Stimulated activated CD4-positive, alpha-beta T cell treated with anti-CD3 and anti-CD28 coated beads, TNF-alpha, amount 100 ng/mL, for 24 hours (primary cell): ENCODE measurements around the gene PLGRKT.
"Not testable (repeated sequence)": the region's sequence is repeated elsewhere in the genome, so short reads cannot be mapped to it uniquely, and the experiment has no call there.

Experiments
- DNase-seq, 3 experiments: peaks; one replicate each; pipeline ENCODE4 v3.0.0-alpha.2; 2020; ENCODE audit warnings: low read depth in 3 of 3

The PLGRKT gene, protein sequence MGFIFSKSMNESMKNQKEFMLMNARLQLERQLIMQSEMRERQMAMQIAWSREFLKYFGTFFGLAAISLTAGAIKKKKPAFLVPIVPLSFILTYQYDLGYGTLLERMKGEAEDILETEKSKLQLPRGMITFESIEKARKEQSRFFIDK

DNA sequence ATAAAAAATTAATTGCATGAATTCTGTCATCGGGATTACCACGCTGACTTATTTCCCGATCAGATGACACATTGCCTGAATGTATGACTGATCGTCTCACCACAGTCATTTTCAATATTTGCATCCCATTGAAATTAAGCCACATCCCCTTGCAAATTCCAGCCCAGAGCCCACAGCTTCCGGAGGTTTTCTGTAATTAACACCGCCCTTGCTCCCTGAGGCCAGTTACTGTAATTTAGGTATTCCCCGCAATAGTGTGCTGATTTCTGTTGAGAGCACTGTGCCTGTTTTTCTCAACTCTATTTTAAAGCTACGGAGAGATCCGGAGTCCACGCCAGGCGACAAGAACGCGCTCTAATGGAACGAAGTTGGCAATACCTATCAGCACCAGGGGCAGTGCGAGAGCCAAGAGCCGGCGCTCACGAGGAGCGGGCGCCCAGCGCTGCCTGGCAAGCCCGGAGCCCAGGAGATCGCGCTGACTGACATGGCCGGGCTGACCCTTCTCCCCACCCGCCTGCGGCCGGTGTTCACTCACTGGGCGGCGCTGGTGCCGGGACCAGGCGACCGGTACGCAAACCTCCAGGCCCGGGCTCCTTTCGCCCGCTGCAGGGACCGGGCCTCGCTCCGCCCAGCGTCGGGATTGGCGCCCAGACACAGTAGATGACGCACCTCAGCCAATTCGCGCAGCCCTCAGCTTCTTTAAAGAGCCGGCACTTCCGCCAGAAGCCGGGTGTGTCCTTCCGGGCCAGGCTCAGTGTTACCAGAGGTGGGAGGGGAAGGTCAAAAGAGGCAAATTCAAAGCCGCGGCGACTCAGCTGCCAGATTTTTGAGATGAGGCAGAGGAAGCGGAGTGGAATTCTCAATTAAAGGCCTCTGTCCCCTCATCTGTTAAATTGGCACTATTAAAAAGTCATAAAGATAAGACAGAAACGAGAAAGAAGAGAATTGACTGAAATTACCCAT, at the start of gene PLGRKT:
PLGRKT (minus strand) TSS at position 672 of the 963 bp plus-strand sequence. CDS start 5,948 bp downstream, outside the sequence.
- DNase-seq: peak; percentile 82 to 89 (median 84)

GRCh38 chr9:5486988-5487387, 49.3 kb upstream of the PLGRKT start:
- no peak for DNase-seq

DNA sequence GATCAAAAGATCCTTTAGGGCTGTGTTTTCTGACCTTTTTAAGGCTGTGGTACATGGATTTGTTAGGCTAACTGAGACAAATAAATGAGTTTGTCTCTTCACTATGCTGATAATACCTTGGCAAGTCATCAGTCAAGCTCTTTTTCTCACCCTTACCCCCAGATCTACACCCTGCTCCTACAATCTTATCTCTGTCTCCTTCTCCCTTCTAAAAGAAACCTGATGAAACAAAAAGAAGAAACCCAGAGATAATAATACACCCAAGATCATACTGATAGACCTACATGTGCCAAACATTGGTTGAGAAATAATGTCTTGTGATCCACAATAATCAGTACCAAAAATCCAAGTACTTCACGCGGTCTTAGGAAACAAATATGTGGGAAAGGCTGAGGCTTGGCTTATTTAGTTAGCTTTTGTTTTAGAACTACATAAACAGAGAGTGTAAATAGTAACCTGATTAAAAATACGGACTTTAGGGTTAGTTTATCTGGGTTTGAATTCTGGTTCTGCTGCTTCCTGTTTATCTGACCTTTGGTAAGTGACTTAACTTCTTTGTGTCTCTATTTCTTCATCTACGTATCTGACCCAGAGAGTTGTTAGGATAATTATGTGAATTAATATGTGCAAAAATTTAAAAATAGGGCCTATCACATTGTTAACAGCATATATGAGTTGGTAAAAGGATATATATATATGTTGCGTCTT, 47.8 kb upstream of the PLGRKT start:
- DNase-seq: no peak

- no peak for DNase-seq
Measured at GRCh38 chr9:5483306-5483705, 45.6 kb upstream of the PLGRKT start.

GRCh38 chr9:5482194-5482593, 44.5 kb upstream of the PLGRKT start:
- DNase-seq: no peak

- no peak for DNase-seq
Measured at GRCh38 chr9:5481322-5482040, 43.8 kb upstream of the PLGRKT start.

- DNase-seq: no peak
Measured at GRCh38 chr9:5480919-5481318, 43.2 kb upstream of the PLGRKT start.

DNA sequence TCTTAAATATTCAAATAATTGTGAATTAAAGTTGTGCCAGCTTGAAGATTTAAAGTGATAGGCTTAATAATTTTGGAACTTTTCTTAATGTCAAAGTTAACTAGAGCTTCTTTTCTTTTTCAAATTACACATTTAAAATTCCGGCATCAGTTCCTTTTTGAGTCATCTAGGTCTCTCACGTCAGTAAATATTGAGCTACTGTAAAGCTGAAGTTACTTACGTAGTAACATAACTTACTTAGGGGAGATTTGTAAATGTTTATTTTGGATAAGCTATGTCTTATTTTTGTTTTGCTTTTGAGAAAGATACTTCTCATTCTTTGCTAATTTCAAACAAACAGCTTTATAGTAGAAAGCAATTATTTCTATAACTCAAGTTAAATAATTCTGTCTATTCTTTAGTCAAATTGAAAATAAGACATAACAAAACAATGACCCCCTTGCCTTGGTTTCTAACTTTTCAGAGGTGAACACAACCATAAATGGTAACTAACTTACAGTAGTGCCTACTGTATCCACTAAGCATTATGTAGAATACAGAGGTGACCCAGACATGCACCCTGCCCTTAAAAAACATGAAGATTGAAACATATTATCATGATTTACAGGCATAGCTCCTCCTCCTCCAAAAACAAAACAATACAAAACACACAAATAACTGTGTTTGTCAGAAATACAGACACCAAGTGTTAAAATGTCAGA, 42.4 kb upstream of the PLGRKT start:
- DNase-seq: no peak

DNA sequence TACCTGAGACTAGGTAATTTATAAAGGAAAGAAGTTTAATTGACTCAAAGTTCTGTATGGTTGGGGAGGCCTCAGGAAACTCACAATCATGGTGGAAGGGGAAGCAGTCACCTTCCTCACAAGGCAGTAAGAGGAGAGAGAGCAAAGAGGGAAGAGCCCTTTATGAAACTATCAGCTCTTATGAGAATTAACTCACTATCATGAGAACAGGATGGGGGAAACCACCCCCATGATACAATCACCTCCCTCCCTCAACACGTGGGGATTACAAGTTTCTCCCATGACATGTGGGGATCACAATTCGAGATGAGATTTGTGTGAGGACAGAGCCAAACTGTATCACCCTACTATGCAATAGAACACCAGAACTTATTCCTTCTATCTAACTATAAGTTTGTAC, 40.5 kb upstream of the PLGRKT start:
- peak in 1 of 3 experiments; percentile 18 for DNase-seq

DNA sequence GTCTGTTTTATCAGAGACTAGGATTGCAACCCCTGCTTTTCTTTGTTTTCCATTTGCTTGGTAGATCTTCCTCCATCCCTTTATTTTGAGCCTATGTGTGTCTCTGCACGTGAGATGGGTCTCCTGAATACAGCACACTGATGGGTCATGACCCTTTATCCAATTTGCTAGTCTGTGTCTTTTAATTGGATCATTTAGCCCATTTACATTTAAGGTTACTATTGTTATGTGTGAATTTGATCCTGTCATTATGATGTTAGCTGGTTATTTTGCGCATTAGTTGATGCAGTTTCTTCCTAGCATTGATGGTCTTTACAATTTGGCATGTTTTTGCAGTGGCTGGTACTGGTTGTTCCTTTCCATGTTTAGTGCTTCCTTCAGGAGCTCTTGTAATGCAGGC, 37.9 kb upstream of the PLGRKT start:
- not testable (repeated sequence) for DNase-seq

GRCh38 chr9:5470816-5471215, 33.1 kb upstream of the PLGRKT start:
- DNase-seq: no peak

- no peak for DNase-seq
Measured at GRCh38 chr9:5470122-5470521, 32.4 kb upstream of the PLGRKT start.

DNA sequence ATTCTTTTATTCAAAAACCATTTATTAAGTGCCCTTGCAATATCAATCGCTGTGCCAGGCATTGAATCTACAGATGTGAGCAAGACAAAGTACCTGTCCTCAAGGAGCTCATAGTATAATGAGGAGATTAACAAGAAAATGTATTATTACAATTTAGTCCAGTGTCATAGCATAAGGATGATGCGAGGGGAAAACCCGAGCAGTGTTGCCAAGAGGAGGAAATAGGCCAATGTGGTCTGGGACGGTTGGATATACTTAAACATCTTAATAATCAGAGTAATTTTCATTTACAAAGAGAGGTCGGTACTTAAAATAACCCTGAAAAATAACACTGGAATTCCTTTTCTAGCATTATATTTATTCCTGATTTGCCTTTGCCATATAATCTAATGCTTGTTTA, 31.1 kb upstream of the PLGRKT start:
- DNase-seq: no peak

DNA sequence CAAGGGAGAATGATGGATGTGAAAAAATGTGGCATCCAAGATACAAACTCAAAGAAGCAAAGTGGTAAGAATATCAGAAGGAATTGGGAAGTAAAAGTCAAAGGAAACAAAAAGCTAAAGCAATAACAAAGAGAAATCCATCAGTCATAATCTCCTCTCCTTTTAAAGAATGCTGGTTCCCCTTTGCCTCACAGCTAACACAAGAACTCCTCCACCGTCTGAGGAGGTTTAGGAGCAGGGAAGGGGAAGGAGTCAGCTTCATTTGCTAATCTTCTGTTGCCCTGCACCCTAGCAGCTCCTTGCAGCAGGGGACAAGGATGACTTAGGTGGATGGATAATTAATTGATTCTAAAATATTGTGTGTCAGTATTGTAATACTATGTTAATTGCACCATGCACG, 29.0 kb upstream of the PLGRKT start:
- DNase-seq: no peak

GRCh38 chr9:5466005-5466404, 28.3 kb upstream of the PLGRKT start:
- DNase-seq: no peak

- DNase-seq: not testable (repeated sequence)
Measured at GRCh38 chr9:5464831-5465330, 27.2 kb upstream of the PLGRKT start.

- DNase-seq: no peak
Measured at GRCh38 chr9:5460157-5460556, 22.4 kb upstream of the PLGRKT start.

DNA sequence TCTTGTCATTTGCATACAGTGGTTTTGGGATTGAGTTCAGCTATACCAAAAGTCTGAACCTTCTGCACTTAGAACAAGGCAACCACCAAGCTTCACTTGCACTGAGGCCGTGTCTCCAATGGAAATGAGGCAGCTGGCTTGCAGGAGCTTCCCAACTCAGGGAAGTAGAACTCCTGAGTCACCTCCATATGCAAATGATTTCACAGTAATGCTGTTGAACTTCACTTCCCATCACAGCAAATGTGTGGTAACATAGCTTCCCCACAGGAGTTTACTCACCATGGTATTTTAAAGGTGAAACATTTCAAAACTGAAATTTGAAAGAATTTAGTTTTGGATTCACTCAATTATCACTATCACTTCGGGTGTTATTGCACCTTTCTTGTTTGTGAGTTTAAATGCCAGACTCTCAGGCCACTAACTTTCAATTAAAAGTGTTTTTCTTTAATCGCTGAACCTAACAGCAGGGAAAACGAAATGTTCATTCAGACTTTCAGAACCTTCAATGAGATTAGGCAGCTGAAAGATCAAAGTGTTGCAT, 21.6 kb upstream of the PLGRKT start:
- no peak for DNase-seq

GRCh38 chr9:5455181-5455580, 17.5 kb upstream of the PLGRKT start:
- no peak for DNase-seq

DNA sequence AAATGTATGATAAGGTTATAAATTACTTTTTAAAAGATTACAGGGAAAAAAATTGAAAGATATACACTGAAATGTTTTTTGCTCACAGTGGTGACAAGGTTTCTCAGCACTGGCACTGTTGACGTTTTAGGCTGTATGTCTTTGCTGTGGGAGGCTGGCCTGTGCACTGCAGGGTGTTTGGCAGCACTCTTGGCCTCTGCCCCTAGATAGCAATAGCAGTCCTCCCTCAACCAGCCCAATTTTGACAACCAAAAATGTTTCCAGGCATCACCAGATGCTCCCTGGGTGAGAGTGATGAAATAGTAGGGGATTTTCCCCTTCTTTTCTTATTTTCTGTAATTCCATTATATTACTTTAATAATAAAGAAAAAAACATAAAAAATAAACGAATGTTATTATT, 15.9 kb upstream of the PLGRKT start:
- no peak for DNase-seq

GRCh38 chr9:5453004-5453403, 15.3 kb upstream of the PLGRKT start:
- DNase-seq: no peak
